Stimulated activated CD8-positive, alpha-beta memory T cell treated with anti-CD3 and anti-CD28 coated beads, Interleukin-12 subunit alpha, Interleukin-12 subunit beta, amount 100 ng/mL, for 24 hours (primary cell): ENCODE results near the gene CATSPER1.

Experiments
- DNase-seq: peaks from one replicate; pipeline ENCODE4 v3.0.0-alpha.2; 2020; ENCODE audit errors: extremely low read depth

CATSPER1 gene

DNA sequence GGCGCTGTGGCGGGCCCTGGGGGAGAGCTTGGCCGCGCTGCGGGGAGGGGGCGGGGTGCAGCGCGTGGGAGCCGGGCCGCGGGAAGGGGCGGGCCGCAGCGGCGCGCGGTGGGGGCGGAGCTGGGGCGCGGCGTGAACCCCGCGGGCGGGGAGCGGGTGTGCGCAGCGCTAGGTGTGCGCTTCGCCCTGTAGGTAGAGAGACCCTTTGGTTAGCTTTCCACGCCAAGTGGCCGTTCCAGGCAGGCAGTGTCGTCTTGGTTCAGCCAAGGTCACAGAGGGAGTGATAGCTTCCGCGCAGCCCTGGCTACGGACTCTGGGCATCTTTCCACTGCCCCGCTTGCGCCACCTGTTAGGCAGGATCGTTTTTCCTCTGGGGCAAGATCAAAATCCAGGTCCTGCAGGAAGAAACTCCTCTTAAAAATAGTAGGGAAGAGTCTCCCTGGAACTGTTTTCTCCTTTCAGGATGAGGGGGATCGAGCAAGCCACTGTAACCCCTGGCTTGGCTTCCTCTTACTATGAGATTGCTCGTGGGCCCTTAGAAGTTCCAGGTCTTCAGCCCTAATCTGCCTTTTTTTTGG is 23.5 kb downstream of the CATSPER1 start:
- DNase-seq: no peak

DNA sequence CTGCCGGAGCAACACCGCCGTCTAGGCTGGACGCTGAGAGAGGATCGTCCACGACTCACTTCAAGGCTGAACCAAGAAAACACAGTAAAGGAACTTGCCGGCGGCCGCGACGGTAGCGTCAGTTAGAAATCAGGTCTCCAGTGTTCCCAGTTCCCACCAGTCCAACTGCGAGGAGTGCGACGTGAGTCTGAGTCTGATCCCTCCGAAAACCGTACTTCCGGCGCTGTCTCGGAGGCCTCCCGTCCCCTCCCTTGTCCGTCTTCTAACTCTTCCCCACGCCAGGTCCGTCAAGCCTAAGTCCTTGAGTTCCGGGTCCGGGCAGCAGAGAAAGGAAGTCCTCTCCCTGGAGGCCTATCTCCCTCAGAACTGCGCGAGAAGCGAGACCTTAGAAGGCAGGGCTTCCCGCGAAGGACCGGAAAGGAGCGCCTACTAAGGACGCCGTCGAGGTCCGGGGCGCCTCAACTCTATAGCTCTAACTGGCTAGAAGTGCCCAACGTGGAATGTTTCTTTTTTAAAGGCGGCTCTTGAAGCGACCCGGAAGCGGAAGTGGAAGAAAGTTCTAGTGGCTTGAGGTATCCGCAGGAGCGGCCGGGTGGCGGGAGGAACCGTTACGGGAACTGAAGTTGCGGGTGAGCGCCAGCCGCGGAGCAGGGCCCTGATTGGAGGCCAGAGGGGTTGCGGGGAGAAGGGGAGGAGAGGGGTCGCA is 24.2 kb downstream of the CATSPER1 start, which contains the start of the genes BANF1 and EIF1AD:
TSS of gene BANF1 (plus strand) at position 562 of the 706 bp plus-strand sequence. CDS start 748 bp downstream, outside the sequence.
TSS of gene EIF1AD (minus strand) at position 216 of the 706 bp plus-strand sequence. CDS start 1,768 bp downstream, outside the sequence.
- peak; percentile 72 for DNase-seq

DNA sequence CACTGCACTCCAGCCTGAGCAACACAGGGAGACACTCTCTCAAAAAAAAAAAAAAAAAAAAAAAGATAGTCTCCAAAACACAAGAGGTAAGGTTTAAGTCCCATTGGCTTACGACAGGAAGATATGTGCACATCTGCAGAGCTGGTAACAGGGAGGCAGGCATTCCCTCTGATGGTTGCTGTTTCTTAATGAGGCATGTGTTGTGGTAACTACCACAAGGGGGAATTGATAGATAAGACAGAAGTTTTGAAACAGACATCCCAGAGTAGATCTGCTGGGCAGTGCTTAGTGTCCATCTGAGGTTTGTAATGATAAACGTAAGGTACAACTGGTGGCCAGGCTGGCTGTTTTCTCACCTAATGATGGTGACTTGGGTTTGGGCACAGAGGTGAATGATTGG is 29.0 kb downstream of the CATSPER1 start:
- no peak for DNase-seq

DNA sequence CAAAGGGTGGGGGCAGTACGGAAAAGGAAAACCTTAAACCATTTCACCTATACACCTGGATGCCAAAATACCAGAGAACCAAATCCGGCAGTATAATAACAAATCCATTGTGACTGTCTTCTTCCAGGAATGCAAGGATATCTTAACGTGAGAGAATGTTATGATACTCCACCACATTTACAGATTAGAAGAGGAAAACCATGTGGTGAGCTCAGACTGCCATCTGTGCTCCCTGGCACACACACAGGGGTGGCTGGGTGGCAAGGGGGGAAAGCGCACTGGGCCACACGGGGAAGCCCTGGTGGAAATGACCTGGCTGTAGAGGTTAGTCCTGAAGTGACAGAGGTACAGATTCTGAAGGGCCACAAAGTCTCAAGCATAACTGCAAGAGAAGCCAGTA is 34.2 kb downstream of the CATSPER1 start:
- no peak for DNase-seq

DNA sequence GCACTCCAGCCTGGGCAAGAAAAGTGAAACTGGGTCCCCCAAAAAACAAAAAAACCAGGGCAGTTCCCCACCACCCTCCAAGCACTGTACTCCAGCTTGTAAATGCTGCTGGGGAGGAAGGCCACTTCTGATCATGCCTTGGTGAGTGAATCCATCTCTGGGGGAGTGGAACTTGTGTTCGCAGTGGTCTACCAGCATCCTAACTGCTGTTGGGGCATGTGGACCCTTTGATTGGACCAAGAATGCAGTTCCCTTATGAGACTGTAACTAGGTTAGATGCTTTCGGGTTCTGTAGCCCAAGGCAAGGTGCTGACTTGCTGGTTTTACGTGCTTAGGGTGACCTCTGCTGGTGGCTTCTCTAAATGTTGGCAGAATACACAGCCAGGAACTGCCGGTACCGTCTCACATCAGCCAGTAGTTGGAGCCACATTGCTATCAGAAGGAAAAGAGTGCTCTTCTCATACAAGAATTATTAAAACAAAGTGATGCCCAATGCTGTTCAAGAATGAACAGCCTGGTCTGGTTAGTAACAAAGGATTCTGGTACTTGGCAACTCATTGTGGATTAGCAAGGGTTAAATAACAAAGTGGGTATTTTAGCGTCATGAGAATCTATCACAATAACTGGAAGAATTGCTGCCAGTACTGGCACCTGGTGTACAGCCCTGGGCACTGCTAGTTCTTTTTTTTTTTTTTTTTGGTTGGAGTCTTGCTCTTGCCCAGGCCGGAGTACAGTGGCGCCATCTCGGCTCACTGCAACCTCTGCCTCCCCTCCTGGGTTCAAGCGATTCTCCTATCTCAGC is 37.3 kb downstream of the CATSPER1 start:
- peak; percentile 71 for DNase-seq

DNA sequence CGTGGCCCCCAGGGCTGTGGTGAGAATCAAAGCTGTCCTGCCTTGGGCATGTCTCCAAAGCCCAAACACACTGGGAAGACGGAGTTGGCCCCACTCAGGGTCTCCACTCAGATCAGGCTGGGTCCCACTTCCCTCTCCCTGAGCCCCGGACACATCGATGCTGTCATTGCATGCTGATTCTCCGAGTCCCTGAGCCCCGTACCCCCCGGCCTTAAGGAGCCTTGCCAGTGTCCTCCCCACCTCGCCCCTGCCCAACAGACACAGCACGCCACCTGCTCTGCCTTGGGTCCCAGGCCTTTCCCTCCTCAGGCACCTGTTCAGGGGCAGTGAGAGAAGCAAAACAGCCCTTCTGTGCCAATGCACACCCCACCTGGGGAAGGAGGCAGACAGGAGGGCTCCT is 38.9 kb downstream of the CATSPER1 start:
- no peak for DNase-seq

DNA sequence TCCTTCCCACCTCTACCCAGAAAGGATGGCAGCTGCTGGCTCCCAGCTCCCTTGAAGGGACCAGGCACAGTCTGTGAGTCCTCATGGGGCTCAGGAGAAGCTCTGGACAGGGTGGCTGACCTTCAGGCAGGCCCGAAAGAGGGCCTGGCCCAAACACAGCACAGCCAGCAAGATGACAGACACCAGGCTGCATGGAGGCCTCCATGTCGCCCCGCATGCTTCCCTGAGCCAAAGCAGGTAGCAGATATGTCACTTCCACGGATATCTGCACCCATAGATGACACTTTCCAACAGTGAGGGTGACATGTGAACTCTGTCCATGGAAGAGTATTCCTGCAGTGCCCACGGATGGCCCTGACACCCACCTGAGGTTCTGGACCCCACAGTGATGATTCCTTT is 42.7 kb downstream of the CATSPER1 start:
- no peak for DNase-seq

DNA sequence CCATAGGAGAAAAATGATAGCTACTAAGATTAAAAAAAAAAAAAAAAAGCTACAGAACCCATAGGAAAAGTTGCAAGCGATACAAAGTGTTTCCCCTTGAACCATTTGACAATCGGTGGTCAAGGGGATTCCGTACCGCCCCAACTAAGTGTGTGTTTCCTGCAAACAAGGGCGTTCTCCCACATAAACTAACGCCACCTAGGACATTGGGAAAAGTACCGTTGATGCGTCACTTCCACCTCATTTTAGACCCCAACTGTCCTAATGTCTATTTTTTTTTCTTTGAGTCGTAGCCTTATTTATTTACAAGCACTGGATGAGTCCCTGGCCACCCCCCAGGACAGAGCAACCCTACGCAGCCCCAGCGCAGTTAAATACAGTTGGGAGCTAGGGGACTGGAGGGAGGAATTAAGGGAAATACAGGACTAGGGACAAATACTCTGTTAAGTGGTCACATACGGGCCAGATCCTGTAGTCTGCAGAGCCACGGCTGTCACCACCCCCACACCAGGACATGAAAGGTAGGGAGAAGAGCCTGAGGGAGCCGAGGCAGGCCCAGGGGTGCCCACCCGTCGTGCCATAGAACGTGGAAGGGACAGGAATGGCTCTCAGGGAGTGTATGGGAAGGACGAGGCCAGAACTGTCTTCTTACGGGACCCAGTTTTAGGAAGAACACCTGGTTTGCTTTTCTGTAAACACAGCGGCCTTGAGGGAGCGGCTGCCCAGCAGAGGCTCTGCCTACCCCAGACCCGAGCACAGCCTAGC is 43.3 kb downstream of the CATSPER1 start:
- no peak for DNase-seq

DNA sequence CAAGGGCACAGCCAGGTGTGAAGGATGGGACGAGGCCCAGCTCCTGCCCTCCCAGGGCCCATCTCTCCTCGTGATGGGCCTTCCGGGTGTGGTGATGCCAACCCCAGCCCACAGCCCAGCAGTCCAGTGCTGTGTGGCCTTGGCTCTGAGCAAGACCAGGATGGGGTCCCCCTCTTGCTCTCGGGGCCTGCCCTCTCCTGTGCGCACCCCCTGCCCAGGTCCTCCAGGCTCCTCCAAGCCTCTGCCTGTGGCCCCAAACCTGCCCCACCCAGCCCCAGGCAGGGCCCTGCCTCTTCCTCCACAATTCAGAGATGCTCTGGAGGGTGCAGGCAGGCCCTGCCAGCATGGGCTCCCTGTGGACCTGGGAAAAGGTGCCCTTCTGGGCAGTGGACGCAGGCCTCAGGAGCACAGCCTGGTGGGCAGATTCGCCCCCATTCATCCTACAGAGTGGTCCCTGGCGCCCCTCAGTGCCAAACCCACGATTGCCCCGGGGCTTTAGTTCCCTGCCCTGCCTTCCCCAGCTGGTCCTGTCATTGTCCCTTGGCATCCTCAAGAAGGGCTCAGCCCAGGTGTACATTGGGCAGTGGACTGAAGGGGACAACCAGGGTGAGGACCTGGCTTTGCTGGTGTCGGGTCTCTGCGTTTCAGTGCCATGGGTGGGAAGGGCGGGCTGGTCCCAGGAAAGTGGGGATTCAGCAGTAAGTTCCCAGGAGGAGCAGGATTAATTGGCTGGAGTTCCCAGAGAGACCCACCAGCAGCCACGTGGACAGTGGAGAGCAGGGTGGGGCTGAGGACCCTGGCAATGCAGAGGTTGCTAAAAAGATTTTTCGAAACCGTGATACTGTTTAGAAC is 44.1 kb downstream of the CATSPER1 start:
- DNase-seq: no peak

DNA sequence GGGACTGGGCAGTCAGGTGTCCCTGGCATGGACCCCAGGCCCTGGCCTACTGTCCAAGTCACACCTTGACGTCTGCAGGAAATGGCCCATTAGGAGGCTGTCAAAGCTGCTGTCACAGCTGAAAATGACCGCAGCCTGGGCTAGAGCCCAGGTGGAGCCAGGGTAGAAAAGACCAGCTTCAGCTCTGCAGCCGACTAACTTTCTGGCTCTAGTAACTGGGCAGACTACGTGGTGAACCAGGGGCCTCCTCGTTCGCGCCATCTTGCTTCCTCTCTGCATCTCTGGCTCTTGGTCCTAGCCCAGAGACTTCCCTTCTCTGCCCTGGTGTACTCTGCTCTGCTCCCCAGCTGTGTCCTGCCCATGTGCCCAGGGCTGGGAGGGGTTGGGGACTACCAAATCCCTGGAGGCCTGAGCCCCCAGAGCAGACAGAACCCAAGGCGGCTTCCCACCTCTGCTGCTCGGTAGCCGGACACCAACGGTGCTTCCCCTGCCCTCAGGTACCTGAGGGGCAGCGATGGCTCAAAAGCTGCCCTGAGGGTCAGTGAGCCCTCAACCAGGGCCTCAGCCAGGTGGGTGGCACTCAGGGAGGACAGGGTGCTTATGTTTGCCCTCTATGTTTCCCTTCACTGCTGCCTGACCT is 45.1 kb downstream of the CATSPER1 start:
- no peak for DNase-seq

DNA sequence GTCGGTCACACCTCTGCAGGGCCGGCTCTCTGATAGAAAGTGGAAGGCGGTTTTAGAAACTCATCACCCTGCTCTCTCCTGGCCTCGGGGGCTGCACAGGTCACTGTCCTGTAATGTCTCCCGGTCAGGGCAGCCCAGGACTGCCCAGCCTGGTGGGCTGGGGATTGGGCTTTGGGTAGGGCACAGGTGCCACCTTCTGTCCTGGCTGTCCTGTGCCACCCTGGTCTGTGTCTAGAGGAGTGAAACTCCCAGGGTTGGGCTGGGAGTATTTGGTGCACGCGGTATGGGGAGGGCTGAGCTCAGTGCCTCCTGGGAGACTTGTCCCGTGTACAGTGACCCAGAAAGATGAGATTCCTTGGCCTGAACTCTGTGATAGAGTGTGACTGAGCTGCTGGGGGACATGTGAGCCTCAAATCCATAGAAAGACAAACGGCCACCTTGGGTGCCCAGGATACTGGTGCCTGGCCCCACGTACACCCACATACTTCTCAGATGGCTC is 47.0 kb downstream of the CATSPER1 start:
- DNase-seq: no peak

DNA sequence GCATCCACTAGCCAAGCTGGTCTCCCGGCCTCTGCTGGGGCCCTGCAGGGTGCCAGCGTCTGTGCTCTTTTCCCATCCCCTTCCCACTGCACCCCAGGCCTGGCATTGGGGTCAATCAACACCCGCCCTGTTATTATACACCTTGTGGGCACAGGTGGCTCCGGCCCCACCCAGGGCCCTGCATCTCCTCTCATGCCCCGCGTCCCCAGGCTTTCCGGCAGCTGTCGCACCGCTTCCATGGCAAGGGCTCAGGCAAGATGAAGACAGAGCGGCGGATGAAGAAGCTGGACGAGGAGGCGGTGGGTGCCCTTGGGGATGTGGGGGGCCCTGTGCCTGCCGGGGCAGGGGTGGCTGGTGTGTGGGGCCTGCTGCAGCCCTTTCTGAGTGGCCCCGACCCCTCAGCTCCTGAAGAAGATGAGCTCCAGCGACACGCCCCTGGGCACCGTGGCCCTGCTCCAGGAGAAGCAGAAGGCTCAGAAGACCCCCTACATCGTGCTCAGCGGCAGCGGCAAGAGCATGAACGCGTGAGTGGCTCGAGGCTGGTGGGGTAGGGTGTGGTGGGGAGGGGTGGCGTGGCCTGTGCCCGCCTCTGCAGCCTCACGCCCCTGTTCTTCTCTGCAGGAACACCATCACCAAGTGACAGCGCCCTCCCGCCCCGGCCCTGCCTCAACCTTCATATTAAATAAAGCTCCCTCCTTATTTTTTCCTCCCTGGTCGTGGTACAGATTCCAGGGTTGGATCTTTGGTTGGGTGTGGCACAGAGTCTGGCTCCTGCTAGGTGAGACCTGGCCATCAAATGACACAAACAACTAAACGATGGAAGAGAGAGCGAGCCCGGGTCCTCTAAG is 47.7 kb downstream of the CATSPER1 start:
- DNase-seq: no peak

DNA sequence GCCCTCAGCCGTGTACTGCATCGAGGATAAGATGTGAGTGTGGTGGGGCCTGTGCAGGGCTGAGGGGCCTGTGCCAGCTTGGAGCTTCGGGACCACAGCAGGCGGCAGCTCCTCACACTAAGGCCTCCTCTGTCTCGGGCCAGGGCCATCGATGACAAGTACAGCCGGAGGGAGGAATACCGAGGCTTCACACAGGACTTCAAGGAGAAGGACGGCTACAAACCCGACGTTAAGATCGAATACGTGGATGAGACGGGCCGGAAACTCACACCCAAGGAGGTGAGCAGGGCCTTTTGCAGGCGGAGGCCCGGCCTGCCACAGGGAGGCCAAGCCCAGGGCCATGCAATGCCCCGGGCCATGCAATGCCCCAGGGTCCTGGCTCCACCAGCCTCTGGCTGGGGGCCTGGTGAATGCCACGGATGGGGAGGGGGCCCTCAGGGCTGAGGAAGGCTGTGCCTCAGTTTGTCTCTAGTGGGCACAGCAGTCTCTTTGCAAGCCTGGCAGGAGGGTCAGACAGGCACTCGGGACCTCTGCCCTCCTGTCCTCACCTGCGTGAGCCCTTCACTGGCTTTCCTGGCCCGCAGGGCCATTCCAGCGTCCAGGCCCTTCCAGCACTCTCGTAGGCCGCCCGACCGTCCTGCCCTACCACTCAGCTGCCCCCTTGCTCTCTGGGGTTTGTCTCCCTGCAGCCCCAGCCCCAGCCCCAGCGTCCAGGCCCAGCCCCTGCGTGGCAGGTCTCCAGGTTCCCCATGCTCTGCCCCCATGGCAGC is 48.5 kb downstream of the CATSPER1 start:
- DNase-seq: no peak

DNA sequence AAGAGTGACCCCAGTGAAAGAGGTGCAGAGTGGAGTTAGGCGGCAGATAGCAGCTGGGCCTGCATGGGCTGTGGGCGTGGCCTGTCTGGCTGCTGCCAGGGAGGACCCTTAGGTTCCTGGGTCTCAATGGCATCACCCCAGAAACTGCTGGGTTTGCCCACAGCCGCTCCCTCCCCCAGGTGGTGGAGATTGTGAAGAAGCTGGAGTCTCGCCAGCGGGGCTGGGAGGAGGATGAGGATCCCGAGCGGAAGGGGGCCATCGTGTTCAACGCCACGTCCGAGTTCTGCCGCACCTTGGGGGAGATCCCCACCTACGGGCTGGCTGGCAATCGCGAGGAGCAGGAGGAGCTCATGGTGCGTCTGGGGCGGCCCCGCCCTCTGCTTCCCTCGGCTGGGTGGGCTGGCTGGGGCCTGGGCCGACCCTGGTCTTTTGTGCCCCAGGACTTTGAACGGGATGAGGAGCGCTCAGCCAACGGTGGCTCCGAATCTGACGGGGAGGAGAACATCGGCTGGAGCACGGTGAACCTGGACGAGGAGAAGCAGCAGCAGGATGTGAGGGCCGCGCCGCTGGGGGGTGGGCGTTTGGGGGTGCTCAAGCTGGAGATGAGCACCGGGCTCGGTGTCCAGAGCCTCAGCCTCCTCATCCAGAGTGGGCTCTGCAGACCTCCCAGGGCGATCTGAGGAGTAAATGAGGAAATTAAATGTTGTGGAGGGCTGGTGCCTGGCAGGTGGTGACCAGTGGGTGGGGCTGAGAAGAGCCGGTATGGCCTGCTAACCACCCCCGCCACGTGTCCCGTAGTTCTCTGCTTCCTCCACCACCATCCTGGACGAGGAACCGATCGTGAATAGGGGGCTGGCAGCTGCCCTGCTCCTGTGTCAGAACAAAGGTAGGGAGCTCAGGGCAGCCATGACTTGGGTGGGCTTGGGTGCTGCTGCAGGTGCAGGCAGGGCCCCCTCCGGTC is 49.8 kb downstream of the CATSPER1 start:
- no peak for DNase-seq

DNA sequence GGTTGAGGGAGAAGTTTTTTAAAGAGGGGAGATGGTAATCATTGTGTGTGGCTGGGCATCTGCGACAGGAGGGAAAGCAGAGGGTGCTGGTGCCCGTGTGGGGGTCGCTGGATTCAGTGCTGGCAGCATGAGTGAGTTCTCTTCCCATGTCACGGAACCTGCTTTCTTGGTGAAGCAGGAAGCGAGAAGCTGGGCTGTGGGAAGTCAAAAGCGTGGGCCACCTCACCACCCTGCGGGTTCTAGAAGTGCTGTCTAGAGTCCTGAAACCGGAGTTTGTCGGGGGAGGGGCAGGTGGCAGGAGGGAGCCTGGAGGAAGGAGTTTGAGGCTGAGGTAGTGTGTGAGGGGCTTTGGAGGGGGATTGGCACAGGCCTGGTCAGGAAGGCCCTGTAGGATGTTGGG is 50.5 kb downstream of the CATSPER1 start:
- DNase-seq: no peak

DNA sequence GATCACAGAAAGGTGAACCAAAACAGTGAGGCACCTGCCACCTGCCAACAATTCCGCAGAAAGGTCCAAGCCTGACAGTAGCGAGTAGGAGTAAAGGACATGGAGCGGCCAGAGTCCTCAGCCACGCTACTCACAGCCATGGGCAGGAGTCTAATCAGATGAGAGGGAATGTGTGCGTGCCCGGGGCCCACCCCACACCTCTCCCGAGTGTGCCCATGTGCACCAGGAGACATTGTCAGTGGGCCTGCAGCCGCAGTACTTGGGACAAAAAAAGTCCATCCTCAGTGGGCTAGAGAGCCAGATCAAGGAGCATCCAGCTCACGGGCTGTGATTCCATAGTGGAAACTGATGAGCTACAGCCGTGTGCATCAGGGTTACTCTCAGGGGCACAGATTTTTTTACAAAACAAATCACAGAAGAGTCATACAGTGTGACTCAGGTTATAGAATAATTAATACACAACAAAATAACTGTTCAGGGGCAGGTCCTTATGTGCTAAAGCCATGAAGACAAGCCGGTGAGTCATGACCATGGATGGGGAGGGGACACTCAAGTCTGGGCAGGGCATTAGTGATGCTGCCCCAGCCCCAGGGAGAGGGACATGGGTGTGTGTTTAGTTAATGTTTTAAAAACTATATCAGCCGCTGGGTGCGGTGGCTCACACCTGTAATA is 52.7 kb downstream of the CATSPER1 start:
- no peak for DNase-seq

DNA sequence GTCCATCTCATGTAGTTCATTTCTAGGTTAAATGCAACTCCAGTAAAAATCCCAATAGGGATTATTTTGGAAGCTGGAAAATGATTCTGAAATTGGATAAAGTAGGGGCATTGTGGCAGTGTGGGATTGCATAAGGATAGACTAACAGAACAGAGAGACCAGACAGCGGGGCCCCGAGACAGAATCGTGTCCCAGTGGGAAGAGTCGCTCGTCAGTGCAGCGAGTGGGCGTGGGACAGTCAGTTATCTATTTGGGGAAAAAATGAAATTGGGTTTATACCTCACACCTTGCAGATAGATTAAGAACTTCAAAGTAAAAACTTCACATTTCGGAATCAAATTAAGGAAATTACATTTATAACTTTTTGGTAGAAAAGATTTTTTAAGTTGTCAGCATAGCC is 54.2 kb downstream of the CATSPER1 start:
- no peak for DNase-seq
